ENCODE data around the gene TOR2A. TPM values are rescaled to one million over a fixed set of nuclear protein-coding genes. Genes with fewer than 3 reads are reported as not detected.

Gene TOR2A
- polyA plus RNA-seq, 4 donors: 12.4 to 19.1 (median 16.6) TPM

GRCh38 chr9:127700594-127701255, 34.4 kb downstream of the TOR2A start:
- no peak for DNase-seq (ENCODE audit: low read depth in 4 of 4, low spot score in 3 of 4)

- DNase-seq (ENCODE audit: low read depth in 4 of 4, low spot score in 3 of 4): no peak
These were observed 35.0 kb downstream of the TOR2A start for GRCh38 chr9:127700140-127700539.

GRCh38 chr9:127698985-127699670, 36.0 kb downstream of the TOR2A start:
- peak; percentile 78 to 93 (median 92) for DNase-seq (ENCODE audit: low read depth in 4 of 4, low spot score in 3 of 4)

GRCh38 chr9:127698386-127698785, 36.7 kb downstream of the TOR2A start:
- DNase-seq (ENCODE audit: low read depth in 4 of 4, low spot score in 3 of 4): no peak

GRCh38 chr9:127697575-127697974, 37.5 kb downstream of the TOR2A start:
- DNase-seq (ENCODE audit: low read depth in 4 of 4, low spot score in 3 of 4): no peak

GRCh38 chr9:127694890-127695720, 40.0 kb downstream of the TOR2A start:
- DNase-seq (ENCODE audit: low read depth in 4 of 4, low spot score in 3 of 4): no peak

GRCh38 chr9:127693697-127694096, 41.4 kb downstream of the TOR2A start:
- no peak for DNase-seq (ENCODE audit: low read depth in 4 of 4, low spot score in 3 of 4)

GRCh38 chr9:127693143-127693542, 42.0 kb downstream of the TOR2A start:
- DNase-seq (ENCODE audit: low read depth in 4 of 4, low spot score in 3 of 4): no peak

- no peak for DNase-seq (ENCODE audit: low read depth in 4 of 4, low spot score in 3 of 4)
These were observed 43.0 kb downstream of the TOR2A start for GRCh38 chr9:127692071-127692470.

GRCh38 chr9:127690735-127691134, 44.4 kb downstream of the TOR2A start:
- DNase-seq (ENCODE audit: low read depth in 4 of 4, low spot score in 3 of 4): no peak

GRCh38 chr9:127689329-127690000, 45.6 kb downstream of the TOR2A start:
- DNase-seq (ENCODE audit: low read depth in 4 of 4, low spot score in 3 of 4): no peak

GRCh38 chr9:127686461-127687393, 48.4 kb downstream of the TOR2A start:
- DNase-seq (ENCODE audit: low read depth in 4 of 4, low spot score in 3 of 4): no peak

- no peak for DNase-seq (ENCODE audit: low read depth in 4 of 4, low spot score in 3 of 4)
These were observed 50.5 kb downstream of the TOR2A start for GRCh38 chr9:127684576-127684975.

- DNase-seq (ENCODE audit: low read depth in 4 of 4, low spot score in 3 of 4): no peak
These were observed 51.4 kb downstream of the TOR2A start for GRCh38 chr9:127683723-127684122.

GRCh38 chr9:127682351-127683136, 52.5 kb downstream of the TOR2A start:
- DNase-seq (ENCODE audit: low read depth in 4 of 4, low spot score in 3 of 4): no peak
